ENCODE results near the gene MLEC. TPM values are rescaled to one million over a fixed set of nuclear protein-coding genes. Genes with fewer than 3 reads are reported as not detected.

Gene MLEC
- total and polyA plus RNA-seq, 3 donors from 2014 or later: 93.2 to 130 (median 104) TPM

DNA sequence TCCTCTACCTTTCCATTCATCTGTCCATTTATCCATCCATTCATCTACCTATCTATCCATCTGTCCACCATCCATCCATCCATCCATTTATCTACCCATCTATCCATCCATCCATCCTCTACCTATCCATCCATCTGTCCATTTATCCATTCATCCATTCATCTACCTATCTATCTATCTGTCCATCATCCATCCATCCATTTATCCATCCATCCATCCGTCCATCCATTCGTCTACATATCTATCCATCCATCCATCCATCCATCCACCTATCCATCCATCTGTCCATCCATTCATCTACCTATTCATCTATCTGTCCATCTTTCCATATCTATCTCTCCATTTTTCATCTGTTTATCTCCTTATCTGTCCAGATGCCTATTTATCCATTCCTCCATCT, 25.5 kb upstream of the MLEC start:
- TF ChIP-seq POLR2A (IDR thresholded peaks at IDR 0.05): no peak
- TF ChIP-seq, protein P1, sequence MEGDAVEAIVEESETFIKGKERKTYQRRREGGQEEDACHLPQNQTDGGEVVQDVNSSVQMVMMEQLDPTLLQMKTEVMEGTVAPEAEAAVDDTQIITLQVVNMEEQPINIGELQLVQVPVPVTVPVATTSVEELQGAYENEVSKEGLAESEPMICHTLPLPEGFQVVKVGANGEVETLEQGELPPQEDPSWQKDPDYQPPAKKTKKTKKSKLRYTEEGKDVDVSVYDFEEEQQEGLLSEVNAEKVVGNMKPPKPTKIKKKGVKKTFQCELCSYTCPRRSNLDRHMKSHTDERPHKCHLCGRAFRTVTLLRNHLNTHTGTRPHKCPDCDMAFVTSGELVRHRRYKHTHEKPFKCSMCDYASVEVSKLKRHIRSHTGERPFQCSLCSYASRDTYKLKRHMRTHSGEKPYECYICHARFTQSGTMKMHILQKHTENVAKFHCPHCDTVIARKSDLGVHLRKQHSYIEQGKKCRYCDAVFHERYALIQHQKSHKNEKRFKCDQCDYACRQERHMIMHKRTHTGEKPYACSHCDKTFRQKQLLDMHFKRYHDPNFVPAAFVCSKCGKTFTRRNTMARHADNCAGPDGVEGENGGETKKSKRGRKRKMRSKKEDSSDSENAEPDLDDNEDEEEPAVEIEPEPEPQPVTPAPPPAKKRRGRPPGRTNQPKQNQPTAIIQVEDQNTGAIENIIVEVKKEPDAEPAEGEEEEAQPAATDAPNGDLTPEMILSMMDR (IDR thresholded peaks at IDR 0.05): no peak
- Histone ChIP-seq H3K27ac (no peak overlapping the region), H3K4me3 (no peak overlapping the region), H3K9me3 (no peaks in the 10 kb centered on the region), H3K4me1 (peaks cover 8% of the 10 kb centered on the region), H3K27me3 (no peaks in the 10 kb centered on the region), H3K36me3 (ENCODE audit: low read depth, missing control alignments) (no peaks in the 10 kb centered on the region)
- intact Hi-C loops (cut with DNase I; ENCODE audit: low total_unique reads): no loop called here
- 46 to 68% methylated on average over 2 of the region's 2 CpGs for WGBS, 2 donors
- DNase-seq: no peak

DNA sequence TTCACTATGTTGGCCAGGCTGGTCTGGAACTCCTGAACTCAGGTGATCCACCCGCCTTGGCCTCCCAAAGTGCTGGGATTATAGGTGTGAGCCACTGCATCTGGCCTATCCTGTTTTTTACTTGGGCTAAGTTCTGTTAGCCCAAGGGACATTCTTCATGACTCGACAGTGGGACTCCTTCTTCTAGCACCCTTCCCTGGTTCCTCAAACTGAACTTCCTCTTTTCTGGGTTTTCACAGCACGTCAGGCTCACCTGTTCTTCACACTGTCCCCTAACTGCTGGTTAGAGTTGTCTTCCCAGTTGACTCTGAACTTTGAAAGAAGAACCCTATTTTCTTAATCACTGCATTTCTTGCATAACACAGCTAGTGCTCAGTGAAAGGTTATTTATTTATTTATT, 24.1 kb upstream of the MLEC start:
- no peak for TF ChIP-seq POLR2A (IDR thresholded peaks at IDR 0.05)
- Histone ChIP-seq H3K27ac (no peak overlapping the region), H3K4me1 (peaks cover 8% of the 10 kb centered on the region), H3K4me3 (no peak overlapping the region), H3K27me3 (no peaks in the 10 kb centered on the region), H3K9me3 (no peaks in the 10 kb centered on the region), H3K36me3 (ENCODE audit: low read depth, missing control alignments) (no peaks in the 10 kb centered on the region)
- 87 to 98% methylated on average over 3 of the region's 3 CpGs for WGBS, 2 donors
- intact Hi-C loops (cut with DNase I; ENCODE audit: low total_unique reads): no loop called here
- DNase-seq: no peak

DNA sequence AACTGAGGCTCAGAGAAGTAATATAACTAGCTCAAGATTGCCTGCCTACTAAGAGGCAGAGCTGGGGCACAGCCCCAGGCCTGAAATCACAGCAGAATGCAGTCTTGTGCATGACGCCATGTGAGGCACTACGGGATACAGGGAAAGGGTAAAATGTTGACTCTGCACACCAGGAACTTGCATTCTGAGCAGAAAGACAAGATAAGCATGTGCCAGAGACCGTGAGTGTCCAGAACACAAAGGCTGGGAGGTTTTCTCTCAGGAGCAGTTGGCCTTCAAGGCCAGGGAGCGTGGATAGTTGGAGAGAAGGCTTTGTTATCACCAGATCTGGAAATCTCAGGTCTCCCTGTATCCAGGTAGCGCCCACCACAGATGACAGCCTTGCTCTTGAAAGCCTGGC, 23.2 kb upstream of the MLEC start:
- Histone ChIP-seq H3K4me1 (peaks cover 10% of the 10 kb centered on the region), H3K4me3 (no peak overlapping the region), H3K36me3 (ENCODE audit: low read depth, missing control alignments) (no peaks in the 10 kb centered on the region), H3K9me3 (no peaks in the 10 kb centered on the region), H3K27me3 (no peaks in the 10 kb centered on the region), H3K27ac (peak overlapping the region in 1 of 2 donors; percentile 41)
- intact Hi-C loops (cut with DNase I; ENCODE audit: low total_unique reads): no loop called here
- DNase-seq: peak; percentile 60
- 28 to 52% methylated on average over 5 of the region's 5 CpGs for WGBS, 2 donors
- no peak for TF ChIP-seq POLR2A (IDR thresholded peaks at IDR 0.05)
- TF ChIP-seq, protein P1 (IDR thresholded peaks at IDR 0.05): no peak

DNA sequence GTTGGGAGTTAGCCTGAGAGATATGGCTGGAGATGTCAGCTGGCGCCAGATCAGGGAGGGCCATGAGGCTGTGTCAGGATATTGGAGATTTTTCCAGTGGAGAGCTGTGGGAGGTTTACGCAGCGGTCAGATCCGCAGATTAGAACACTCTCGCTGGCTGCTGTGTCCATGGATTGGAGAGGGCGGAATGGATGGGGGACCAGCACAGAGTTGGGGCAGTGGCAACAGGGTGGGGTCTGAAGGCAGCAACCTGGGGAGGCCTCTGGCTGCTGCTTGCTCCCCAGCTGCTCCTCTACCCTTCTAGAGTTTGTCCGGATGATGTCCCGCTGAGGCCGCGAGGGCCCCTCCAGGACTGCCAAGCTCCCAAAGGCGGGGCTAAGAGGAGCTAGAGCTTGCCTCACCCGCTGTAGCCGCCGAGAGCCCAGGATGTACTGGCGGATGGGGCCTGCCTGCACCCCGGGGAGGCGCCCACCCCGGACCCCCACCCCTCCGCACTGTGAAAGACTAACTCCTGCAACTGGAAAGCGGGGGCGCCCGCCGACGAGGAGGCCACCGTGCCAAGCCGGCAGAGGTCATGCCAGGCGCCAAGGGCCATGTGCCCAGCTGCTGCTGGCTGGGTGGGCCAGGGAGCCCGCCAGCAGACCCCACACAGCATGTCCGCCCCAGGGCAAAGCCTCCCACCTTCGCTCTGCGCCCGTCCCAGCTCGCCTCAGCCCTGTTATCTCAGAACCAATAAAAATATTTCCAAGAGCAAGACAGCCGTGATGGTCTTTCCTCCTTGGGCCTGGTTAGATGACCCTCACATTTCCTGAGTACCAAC, 20.2 kb upstream of the MLEC start:
- Histone ChIP-seq H3K9me3 (no peaks in the 10 kb centered on the region), H3K4me3 (no peak overlapping the region), H3K36me3 (ENCODE audit: low read depth, missing control alignments) (no peaks in the 10 kb centered on the region), H3K27me3 (no peaks in the 10 kb centered on the region), H3K27ac (no peak overlapping the region), H3K4me1 (peaks cover 17% of the 10 kb centered on the region)
- WGBS, 2 donors: 67 to 81% methylated on average over 22 to 34 of the region's 34 CpGs
- TF ChIP-seq, protein P1 (IDR thresholded peaks at IDR 0.05): no peak
- TF ChIP-seq POLR2A (IDR thresholded peaks at IDR 0.05): no peak
- intact Hi-C loops (cut with DNase I; ENCODE audit: low total_unique reads): no loop called here
- DNase-seq: peak; percentile 32

DNA sequence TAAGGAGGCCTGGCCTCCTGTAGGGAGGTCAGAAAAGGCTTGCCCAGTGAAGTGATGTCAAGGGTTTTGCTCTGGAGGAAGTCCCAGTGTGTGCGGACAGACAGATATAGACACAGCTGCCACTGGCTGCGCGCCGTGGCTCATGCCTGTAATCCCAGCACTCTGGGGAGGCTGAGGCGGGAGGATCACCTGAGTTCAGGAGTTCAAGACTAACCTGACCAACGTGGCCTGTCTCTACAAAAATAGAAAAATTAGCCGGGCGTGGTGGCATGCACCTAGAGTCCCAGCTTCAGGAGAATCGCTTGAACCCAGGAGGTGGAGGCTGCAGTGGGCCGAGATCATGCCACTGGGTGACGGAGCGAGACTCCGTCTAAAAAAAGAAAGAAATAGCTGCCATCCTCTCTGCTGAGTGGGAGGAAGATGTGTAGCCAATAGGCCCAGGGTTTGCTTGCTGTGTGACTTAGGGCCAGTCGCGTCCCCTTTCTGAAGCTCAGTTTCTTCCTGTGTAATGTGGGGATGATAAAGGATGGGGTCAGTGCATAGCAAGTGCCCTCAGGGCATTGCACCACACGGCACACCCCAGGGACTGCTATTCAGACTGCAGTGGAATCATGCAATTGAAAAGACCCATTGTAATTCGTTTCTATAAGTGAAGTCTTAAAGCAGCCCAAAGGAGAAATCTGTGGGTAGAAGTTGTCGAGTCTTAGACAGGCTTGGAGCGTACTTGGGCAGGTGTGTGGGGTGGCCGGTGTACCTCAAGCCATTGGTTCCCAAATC, 18.7 kb upstream of the MLEC start:
- WGBS, 2 donors: 82 to 92% methylated on average over 20 of the region's 20 CpGs
- DNase-seq: no peak
- peaks cover 17% of the 10 kb centered on the region for H3K4me1 ChIP-seq
- H3K27ac ChIP-seq: peak overlapping the region in 1 of 2 donors; percentile 72
- TF ChIP-seq, protein P1 (IDR thresholded peaks at IDR 0.05): no peak
- TF ChIP-seq POLR2A (IDR thresholded peaks at IDR 0.05): no peak
- no peaks in the 10 kb centered on the region for H3K9me3 ChIP-seq
- intact Hi-C loops (cut with DNase I; ENCODE audit: low total_unique reads): no loop called here
- no peaks in the 10 kb centered on the region for H3K36me3 ChIP-seq (ENCODE audit: low read depth, missing control alignments)
- H3K27me3 ChIP-seq: no peaks in the 10 kb centered on the region
- H3K4me3 ChIP-seq: no peak overlapping the region
